ENCODE data around the gene MAP3K5. TPM values are rescaled to one million over a fixed set of nuclear protein-coding genes. Genes with fewer than 3 reads are reported as not detected.

The MAP3K5 gene
- total RNA-seq, 1 experiment from 2014 or later: 15.8 TPM

GRCh38 chr6:136658711-136659110 lies 133.6 kb downstream of the MAP3K5 start:
- H3K9me3 Mint-ChIP-seq (ENCODE audit: low read depth, unreplicated experiment): no peaks in the 10 kb centered on the region
- no peak for DNase-seq
- no peaks in the 10 kb centered on the region for H3K27me3 Mint-ChIP-seq (ENCODE audit: unreplicated experiment)
- intact Hi-C loops (cut with micrococcal nuclease; ENCODE audit: unreplicated experiment): no loop called here
- H3K27ac Mint-ChIP-seq (ENCODE audit: unreplicated experiment): no peak overlapping the region
- BruUV-seq (replicated peaks): no TSS peak
- CTCF ChIA-PET: no interaction called here
- H3K36me3 Mint-ChIP-seq (ENCODE audit: insufficient read depth, unreplicated experiment): no peaks in the 10 kb centered on the region
- H3K4me1 Mint-ChIP-seq (ENCODE audit: low read depth, unreplicated experiment): no peaks in the 10 kb centered on the region
- H3K4me3 Mint-ChIP-seq (ENCODE audit: low read depth, unreplicated experiment): no peak overlapping the region
- TF ChIP-seq CTCF (IDR thresholded peaks at IDR 0.05; ENCODE audit: unreplicated experiment): no peak

- Mint-ChIP-seq H3K27ac (ENCODE audit: unreplicated experiment) (no peak overlapping the region), H3K9me3 (ENCODE audit: low read depth, unreplicated experiment) (no peaks in the 10 kb centered on the region), H3K4me3 (ENCODE audit: low read depth, unreplicated experiment) (no peak overlapping the region), H3K4me1 (ENCODE audit: low read depth, unreplicated experiment) (no peaks in the 10 kb centered on the region), H3K27me3 (ENCODE audit: unreplicated experiment) (no peaks in the 10 kb centered on the region), H3K36me3 (ENCODE audit: insufficient read depth, unreplicated experiment) (no peaks in the 10 kb centered on the region)
- TF ChIP-seq CTCF (IDR thresholded peaks at IDR 0.05; ENCODE audit: unreplicated experiment): no peak
- intact Hi-C loops (cut with micrococcal nuclease; ENCODE audit: unreplicated experiment): no loop called here
- DNase-seq: no peak
- CTCF ChIA-PET: no interaction called here
- BruUV-seq (replicated peaks): no TSS peak
These were observed 134.6 kb downstream of the MAP3K5 start for GRCh38 chr6:136657666-136658065.

GRCh38 chr6:136656121-136656520 lies 136.2 kb downstream of the MAP3K5 start:
- no peak overlapping the region for H3K27ac Mint-ChIP-seq (ENCODE audit: unreplicated experiment)
- CTCF ChIA-PET: interaction anchor here (0.6 kb wide), 1 partner anchor 133 kb away, joined by 5 read pairs; no protein-coding TSS in a partner anchor
- DNase-seq: no peak
- no peak for TF ChIP-seq CTCF (IDR thresholded peaks at IDR 0.05; ENCODE audit: unreplicated experiment)
- no TSS peak for BruUV-seq (replicated peaks)
- H3K9me3 Mint-ChIP-seq (ENCODE audit: low read depth, unreplicated experiment): no peaks in the 10 kb centered on the region
- no peaks in the 10 kb centered on the region for H3K36me3 Mint-ChIP-seq (ENCODE audit: insufficient read depth, unreplicated experiment)
- H3K27me3 Mint-ChIP-seq (ENCODE audit: unreplicated experiment): no peaks in the 10 kb centered on the region
- no peak overlapping the region for H3K4me3 Mint-ChIP-seq (ENCODE audit: low read depth, unreplicated experiment)
- no peaks in the 10 kb centered on the region for H3K4me1 Mint-ChIP-seq (ENCODE audit: low read depth, unreplicated experiment)
- intact Hi-C loops (cut with micrococcal nuclease; ENCODE audit: unreplicated experiment): no loop called here

- intact Hi-C loops (cut with micrococcal nuclease; ENCODE audit: unreplicated experiment): no loop called here
- TF ChIP-seq CTCF (IDR thresholded peaks at IDR 0.05; ENCODE audit: unreplicated experiment): no peak
- DNase-seq: no peak
- no peaks in the 10 kb centered on the region for H3K9me3 Mint-ChIP-seq (ENCODE audit: low read depth, unreplicated experiment)
- H3K4me3 Mint-ChIP-seq (ENCODE audit: low read depth, unreplicated experiment): no peak overlapping the region
- no peaks in the 10 kb centered on the region for H3K27me3 Mint-ChIP-seq (ENCODE audit: unreplicated experiment)
- no peaks in the 10 kb centered on the region for H3K36me3 Mint-ChIP-seq (ENCODE audit: insufficient read depth, unreplicated experiment)
- H3K27ac Mint-ChIP-seq (ENCODE audit: unreplicated experiment): no peak overlapping the region
- no TSS peak for BruUV-seq (replicated peaks)
- CTCF ChIA-PET: interaction anchor here (0.6 kb wide), 1 partner anchor 134 kb away, joined by 5 read pairs; no protein-coding TSS in a partner anchor
- no peaks in the 10 kb centered on the region for H3K4me1 Mint-ChIP-seq (ENCODE audit: low read depth, unreplicated experiment)
These were observed 136.8 kb downstream of the MAP3K5 start for GRCh38 chr6:136655239-136656014.
